ENCODE measurements around the gene LZTR1. TPM values are rescaled to one million over a fixed set of nuclear protein-coding genes. Genes with fewer than 3 reads are reported as not detected.

Gene LZTR1
- total and polyA plus RNA-seq, 2 of the 8 experiments (the other 6 are each of a cell fraction or from before 2014, with no cell fraction given) = 22.3 to 31.0 TPM

- TF ChIP-seq CHD7 (IDR thresholded peaks at IDR 0.05; ENCODE audit: insufficient replicate concordance, low read length) = no peak
- no peak; a peak in 1 of 3 replicates for TF ChIP-seq EP300 (IDR thresholded peaks at IDR 0.05; ENCODE audit: borderline replicate concordance in 1 of 2, low read depth in 2 of 2, low read length in 2 of 2)
- TF ChIP-seq RAD21 (IDR thresholded peaks at IDR 0.05 in 1 of 2, conservative IDR thresholded peaks at IDR 0.05 in 1 of 2; ENCODE audit: low read depth in 2 of 2, low read length in 2 of 2) = peak; percentile 42 to 53
- TF ChIP-seq NANOG (IDR thresholded peaks at IDR 0.05; ENCODE audit: insufficient read depth, low read depth, low read length, poor library complexity, severe bottlenecking) = peak; percentile 20
- no peak for TF ChIP-seq TEAD4 (IDR thresholded peaks at IDR 0.05; ENCODE audit: low read depth, low read length)
- TF ChIP-seq POLR2A (IDR thresholded peaks at IDR 0.05; ENCODE audit: control extremely low read depth in 1 of 2, low read depth in 2 of 2, low read length in 2 of 2) = peak in 1 of 2 experiments; percentile 96; a peak in 2 of 3 replicates
- no peak for TF ChIP-seq BRCA1 (IDR thresholded peaks at IDR 0.05; ENCODE audit: low read depth, low read length)
- TF ChIP-seq USF2 (IDR thresholded peaks at IDR 0.05; ENCODE audit: low read length) = no peak
These were observed at the start of gene LZTR1 (continued) for GRCh38 chr22:20981787-20982562.
